Esophagus mucosa (tissue), 1 donor: ENCODE results near the gene VEZF1. TPM values are rescaled to one million over a fixed set of nuclear protein-coding genes. Genes with fewer than 3 reads are reported as not detected.
"Not testable (repeated sequence)": the region's sequence is repeated elsewhere in the genome, so short reads cannot be mapped to it uniquely, and the experiment has no call there.

ENCODE experiments used
- ATAC-seq: fragments of 200-7000 bp; cut with Tn5 transposase; one replicate; pipeline ENCODE4 v1.9.1; 2020
- total RNA-seq: library from RNA; stranded (reverse); gene quantifications from one replicate; pipeline ENCODE4 v1.2.4, GENCODE V29; 2023
- donor health status: DM: yes; HTN: yes; CAD: no.

Gene VEZF1
- total RNA-seq, 1 donor from 2014 or later = 22.2 TPM

- ATAC-seq = not testable (repeated sequence)
Observed at GRCh38 chr17:57974053-57974824, 13.8 kb downstream of the VEZF1 start.

GRCh38 chr17:57972151-57972550 lies 15.9 kb downstream of the VEZF1 start:
- ATAC-seq = no peak

GRCh38 chr17:57971572-57971971 lies 16.5 kb downstream of the VEZF1 start:
- ATAC-seq = no peak

- ATAC-seq = no peak
Observed at GRCh38 chr17:57970710-57971109, 17.3 kb downstream of the VEZF1 start.

DNA sequence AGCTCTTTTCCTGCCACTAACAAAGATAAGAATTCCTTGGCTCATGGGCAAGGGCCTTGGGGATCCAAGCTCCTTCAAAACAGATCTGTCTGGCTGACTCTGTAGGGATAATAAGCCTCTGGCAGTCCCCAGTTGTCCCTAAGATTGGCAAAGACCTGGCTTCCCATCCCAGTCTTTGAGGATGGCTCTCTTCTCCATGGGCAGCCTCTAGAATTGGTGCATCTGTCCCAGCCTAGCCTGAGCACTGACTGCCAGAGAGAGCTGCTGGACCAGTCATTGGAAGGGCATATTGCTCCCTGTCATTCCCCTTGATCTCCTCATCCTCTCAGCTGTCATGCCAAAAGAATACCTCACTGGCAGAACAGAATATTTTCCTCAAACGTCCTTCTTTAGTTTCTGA lies 19.6 kb downstream of the VEZF1 start:
- ATAC-seq = no peak

DNA sequence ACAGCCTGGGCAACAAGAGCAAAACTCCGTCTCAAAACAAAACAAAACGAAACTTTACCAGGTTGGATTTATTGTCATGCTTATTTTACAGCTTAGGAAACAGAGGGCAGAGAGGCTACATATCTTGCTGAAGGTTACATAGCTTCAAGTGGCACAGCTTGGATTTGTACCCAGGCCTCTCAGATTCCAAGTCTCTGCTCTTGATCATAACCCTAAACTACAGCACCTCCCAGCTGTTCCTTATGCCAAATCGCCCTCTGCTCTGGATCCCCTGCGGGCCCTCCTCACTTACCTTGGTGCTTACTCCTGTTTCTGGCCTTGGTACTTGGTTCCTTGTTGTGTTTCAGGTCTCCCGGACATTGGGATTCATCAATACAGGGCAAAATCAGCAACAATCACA lies 21.2 kb downstream of the VEZF1 start:
- no peak for ATAC-seq

GRCh38 chr17:57966246-57966645 lies 21.8 kb downstream of the VEZF1 start:
- ATAC-seq = no peak

- no peak for ATAC-seq
Observed at GRCh38 chr17:57965521-57966160, 22.4 kb downstream of the VEZF1 start.

DNA sequence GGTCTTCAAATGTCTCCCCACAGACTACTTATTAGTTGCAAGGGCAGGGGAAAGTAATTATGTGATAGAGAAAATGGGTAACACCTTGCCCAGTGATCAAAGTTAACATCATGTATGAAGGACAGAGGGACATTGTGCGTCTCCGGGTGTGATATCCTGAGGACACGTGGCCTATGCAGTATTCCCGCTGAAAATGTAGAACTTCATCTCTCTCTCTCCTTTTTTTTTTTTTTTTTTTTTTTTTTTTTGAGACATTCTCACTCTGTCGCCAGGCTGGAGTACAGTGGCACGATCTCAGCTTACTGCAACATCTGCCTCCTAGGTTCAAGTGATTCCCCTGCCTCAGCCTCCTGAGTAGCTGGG lies 24.9 kb downstream of the VEZF1 start:
- ATAC-seq = no peak

DNA sequence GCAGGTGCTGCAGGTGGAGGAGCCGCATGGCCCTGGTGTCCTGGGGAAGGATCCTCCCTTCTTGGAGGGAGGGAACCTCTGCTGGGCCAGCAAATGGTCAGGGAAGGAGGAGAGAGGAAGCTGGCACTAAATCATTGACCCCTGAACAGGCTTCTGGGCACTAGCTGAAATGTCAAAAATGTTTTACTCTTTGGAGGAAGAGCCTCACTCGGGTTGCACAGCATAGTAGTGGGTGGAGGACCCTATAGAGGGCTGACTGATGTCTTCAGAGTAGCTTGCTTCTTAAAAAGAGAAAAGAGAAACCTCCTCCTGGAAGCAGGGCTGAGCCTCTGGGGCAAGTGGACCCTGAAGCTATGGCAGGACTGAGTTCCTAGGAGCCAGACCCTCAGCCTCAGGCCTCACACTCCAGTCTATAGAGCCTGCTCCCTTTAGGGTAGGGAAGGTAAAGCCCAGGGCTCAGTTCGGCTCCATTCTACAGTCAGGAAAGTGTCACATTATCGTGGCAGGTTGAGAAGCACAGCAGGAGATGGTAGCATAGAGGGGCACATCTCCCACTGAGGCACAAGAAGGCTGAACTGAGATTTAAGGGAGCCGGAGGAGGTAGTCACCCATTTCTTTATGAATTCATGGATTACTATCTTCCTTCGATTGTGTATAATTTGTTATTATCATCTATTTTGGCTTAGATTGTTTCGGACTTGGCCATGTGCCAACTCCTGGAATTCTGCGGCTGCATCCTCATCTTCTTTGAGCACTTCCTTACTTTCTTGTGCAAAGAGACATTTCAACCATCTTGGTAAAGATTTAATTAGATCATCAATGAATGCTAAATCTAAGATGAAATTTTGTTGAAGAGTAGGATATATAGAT lies 25.5 kb downstream of the VEZF1 start:
- no peak for ATAC-seq

GRCh38 chr17:57959929-57960328 lies 28.1 kb downstream of the VEZF1 start:
- ATAC-seq = no peak

DNA sequence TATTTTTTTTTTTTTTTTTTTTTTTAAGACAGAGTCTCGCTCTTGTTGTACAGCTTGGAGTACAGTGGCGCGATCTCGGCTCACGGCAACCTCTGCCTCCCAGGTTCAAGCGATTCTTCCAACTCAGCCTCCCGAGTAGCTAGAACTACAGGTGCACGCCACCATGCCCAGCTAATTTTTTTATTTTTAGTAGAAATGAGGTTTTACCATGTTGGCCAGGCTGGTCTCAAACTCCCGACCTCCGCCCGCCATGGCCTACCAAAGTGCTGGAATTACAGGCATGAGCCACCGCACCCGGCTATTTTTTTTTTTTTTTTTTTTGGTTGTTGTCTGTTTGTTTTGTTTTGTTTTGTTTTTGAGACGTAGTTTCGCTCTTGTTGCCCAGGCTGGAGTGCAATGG lies 29.7 kb downstream of the VEZF1 start:
- not testable (repeated sequence) for ATAC-seq

- ATAC-seq = no peak
Observed at GRCh38 chr17:57957886-57958285, 30.2 kb downstream of the VEZF1 start.

GRCh38 chr17:57957120-57957850 lies 30.8 kb downstream of the VEZF1 start:
- no peak for ATAC-seq

DNA sequence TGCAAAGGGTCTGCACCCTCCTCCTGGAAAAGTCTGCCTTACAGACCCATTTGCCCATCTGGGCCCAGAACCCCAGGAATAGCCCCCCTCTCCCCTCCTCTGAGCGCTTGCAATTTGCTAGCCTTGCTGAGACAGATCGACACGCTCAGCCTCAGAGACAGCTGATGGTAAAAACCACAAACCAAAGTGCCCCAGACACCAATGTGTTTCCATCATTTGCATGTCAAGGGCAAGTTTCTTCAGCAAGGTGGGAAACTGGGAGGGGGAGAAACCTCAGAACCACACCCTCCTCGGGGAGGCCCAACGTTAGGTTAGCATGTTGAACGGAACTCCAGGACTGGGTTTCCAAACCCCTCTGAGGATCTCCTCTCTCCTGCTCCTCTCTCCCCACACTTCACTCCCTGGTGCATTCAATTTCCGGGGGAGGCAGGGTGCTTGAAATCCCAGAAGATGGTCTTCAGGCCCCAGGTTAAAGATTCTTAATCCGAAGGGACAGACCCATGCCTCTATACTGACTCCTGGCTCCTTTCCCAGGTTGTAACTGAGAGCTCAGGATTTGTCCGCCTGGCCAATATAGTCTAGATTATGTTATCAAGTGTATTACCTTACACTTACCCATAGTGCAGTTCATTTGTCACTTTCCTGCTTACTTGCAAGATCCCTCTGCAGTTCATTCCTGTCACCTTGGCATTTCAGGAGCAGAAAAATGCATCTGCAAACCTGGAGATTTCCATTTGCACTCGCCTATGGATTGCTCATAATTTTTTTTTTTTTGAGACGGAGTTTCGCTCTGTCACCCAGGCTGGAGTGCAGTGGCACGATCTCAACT lies 31.5 kb downstream of the VEZF1 start:
- ATAC-seq = no peak

DNA sequence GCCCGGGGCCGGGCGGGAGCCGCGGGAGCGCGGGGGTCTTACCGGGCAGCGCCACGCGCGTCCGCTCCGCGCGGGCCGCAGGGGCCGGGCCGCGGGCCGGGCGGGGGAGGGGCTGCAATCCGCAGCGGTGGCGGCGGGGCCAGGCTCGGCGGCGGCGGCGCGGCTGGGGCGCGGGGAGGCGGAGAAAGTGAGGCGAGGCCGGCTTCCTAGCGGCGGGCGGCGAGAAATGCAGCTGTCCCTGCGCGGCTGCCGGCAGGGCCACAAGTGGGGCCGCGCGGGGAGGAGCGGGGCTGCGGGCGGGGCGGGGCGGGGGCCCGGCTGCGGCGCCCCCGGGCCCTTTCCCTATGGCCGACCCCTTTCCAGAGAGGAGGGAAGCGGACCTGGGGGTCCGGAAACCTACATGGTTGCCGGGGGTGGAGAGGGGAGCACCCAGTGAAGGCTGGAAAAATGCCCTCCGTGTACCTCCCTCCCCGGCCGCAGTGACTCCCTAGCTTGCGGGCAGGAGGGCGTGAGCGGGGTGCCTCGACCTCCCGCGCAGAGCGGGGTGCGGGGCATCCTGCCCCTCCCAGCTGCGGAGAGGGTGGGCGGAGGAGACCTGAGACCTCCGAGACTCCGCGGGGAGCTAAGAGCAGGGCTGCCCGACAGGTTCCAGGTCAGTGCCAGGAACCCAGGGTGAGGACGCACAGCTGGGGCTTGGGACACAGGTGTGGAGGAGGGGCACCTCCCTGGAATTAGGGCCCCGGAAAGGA lies 32.7 kb downstream of the VEZF1 start, which contains the start of gene CUEDC1:
TSS of gene CUEDC1 (minus strand) at position 230 of the 749 bp plus-strand sequence. CDS start 69,848 bp downstream, outside the sequence.
- ATAC-seq = peak; percentile 68

GRCh38 chr17:57954397-57955182 lies 33.5 kb downstream of the VEZF1 start:
- ATAC-seq = no peak

DNA sequence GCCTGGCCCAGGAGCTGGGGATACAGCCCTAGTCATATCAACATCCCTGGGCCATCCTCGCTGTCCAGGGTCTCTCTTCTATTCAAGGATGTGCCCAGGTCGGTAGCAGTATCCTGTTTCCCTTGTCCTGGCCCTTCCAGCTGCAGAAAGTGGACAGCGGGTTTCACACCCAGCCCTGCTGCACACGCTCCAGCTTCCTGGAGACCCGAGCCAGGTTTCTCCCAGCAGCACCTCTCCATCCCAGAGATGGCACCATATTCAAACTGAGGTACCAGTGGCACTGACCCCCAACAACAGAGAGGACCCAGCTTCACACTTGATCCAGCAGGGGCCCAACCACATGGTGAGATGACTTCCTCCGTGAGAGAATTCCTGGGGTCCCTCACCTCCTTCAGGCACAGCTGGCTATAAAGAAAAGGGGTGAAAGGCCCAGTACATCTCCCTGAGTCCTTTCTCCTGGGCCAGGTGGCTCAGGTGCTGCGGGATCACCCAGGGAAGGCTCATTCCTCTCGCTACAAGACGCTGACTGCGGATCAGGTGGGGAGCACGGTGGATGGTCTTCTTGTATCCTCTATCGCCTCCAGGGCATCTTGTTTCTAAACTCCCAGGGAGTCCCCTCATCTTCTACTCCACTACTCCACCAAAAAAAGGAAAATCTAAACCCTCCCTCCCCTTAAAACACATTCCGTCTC lies 34.2 kb downstream of the VEZF1 start:
- ATAC-seq = no peak

- no peak for ATAC-seq
Observed at GRCh38 chr17:57953219-57953618, 34.8 kb downstream of the VEZF1 start.
